HepG2 (cell line): ENCODE measurements around the gene TBX10. TPM values are rescaled to one million over a fixed set of nuclear protein-coding genes. Genes with fewer than 3 reads are reported as not detected.
A peak's percentile ranks its signal among the peaks of the same experiment; 100 is the strongest.

Source experiments
- BCL3 ChIP-seq: sonication (generic); formaldehyde crosslinking; IDR thresholded peaks from 2 replicates; pipeline ENCODE4 v1.5.1; 2020; ENCODE audit warnings: mild to moderate bottlenecking, missing genetic modification reagents, moderate library complexity
- BORCS8-MEF2B ChIP-seq: sonication (generic); formaldehyde crosslinking; IDR thresholded peaks from 2 replicates; pipeline ENCODE4 v1.8.0; 2022; ENCODE audit warnings: mild to moderate bottlenecking, missing genetic modification reagents
- GRHL1 ChIP-seq: sonication (generic); formaldehyde crosslinking; conservative IDR thresholded peaks from 2 replicates; pipeline ENCODE4 v1.8.0; 2022; ENCODE audit warnings: missing genetic modification reagents
- HMG20A ChIP-seq: IDR thresholded peaks from 2 replicates; pipeline ENCODE4 v1.6.1; 2016; ENCODE audit warnings: borderline replicate concordance
- MEIS2 ChIP-seq: sonication (generic); formaldehyde crosslinking; IDR thresholded peaks from 2 replicates; pipeline ENCODE4 v1.9.0; 2021; ENCODE audit warnings: mild to moderate bottlenecking, missing genetic modification reagents
- MXD1 ChIP-seq: sonication (generic); formaldehyde crosslinking; IDR thresholded peaks from 2 replicates; pipeline ENCODE4 v1.4.0; 2020; ENCODE audit warnings: mild to moderate bottlenecking, missing genetic modification reagents
- NFYC ChIP-seq: IDR thresholded peaks from 2 replicates; pipeline ENCODE4 v1.6.1; 2016; ENCODE audit warnings: missing genetic modification reagents, missing compliant biosample characterization
- SMAD1 ChIP-seq: sonication (generic); formaldehyde crosslinking; IDR thresholded peaks from 2 replicates; pipeline ENCODE4 v1.4.0; 2020; ENCODE audit warnings: missing genetic modification reagents, low read depth, mild to moderate bottlenecking, borderline replicate concordance
- SMAD3 ChIP-seq: sonication (generic); formaldehyde crosslinking; IDR thresholded peaks from 2 replicates; pipeline ENCODE4 v1.4.0; 2020; ENCODE audit warnings: missing genetic modification reagents
- STAT6 ChIP-seq: sonication (generic); formaldehyde crosslinking; IDR thresholded peaks from 2 replicates; pipeline ENCODE4 v1.4.0; 2020; ENCODE audit warnings: missing genetic modification reagents, mild to moderate bottlenecking, borderline replicate concordance
- THRA ChIP-seq: sonication (generic); formaldehyde crosslinking; IDR thresholded peaks from 2 replicates; pipeline ENCODE4 v1.4.0; 2020; ENCODE audit warnings: missing genetic modification reagents, borderline replicate concordance
- ZBTB38 ChIP-seq: sonication (generic); formaldehyde crosslinking; IDR thresholded peaks from 2 replicates; pipeline ENCODE4 v1.5.1; 2020; ENCODE audit warnings: mild to moderate bottlenecking, missing genetic modification reagents
- ZFP90 ChIP-seq: sonication (generic); formaldehyde crosslinking; IDR thresholded peaks from 2 replicates; pipeline ENCODE4 v1.8.0; 2022; ENCODE audit warnings: missing genetic modification reagents, mild to moderate bottlenecking, inconsistent platforms, borderline replicate concordance
- ZMYM2 ChIP-seq: sonication (generic); formaldehyde crosslinking; IDR thresholded peaks from 2 replicates; pipeline ENCODE4 v1.8.0; 2022; ENCODE audit warnings: mild to moderate bottlenecking, missing genetic modification reagents
- ZNF101 ChIP-seq: sonication (generic); formaldehyde crosslinking; IDR thresholded peaks from 2 replicates; pipeline ENCODE4 v1.4.0; 2020; ENCODE audit warnings: mild to moderate bottlenecking, low read depth, missing genetic modification reagents, borderline replicate concordance
- ZNF18 ChIP-seq: sonication (generic); formaldehyde crosslinking; IDR thresholded peaks from 2 replicates; pipeline ENCODE4 v1.8.0; 2022; ENCODE audit warnings: mild to moderate bottlenecking, missing genetic modification reagents; ENCODE audit not compliant: insufficient replicate concordance
- ZNF234 ChIP-seq: sonication (generic); formaldehyde crosslinking; conservative IDR thresholded peaks from 2 replicates; pipeline ENCODE4 v1.5.1; 2020; ENCODE audit warnings: mild to moderate bottlenecking, missing genetic modification reagents
- ZNF256 ChIP-seq: sonication (generic); formaldehyde crosslinking; conservative IDR thresholded peaks from 2 replicates; pipeline ENCODE4 v1.4.0; 2020; ENCODE audit warnings: missing genetic modification reagents
- polyA plus RNA-seq, 8 experiments: library from polyadenylated mRNA; depleted of rRNA in 3 of 8; stranded (reverse) in 7 of 8; unstranded in 1 of 8; fragments of >200 nt; fragmentation: Illumina TruSeq in 4 of 8; extraction: Trizol in 4 of 8; gene quantifications; 2 replicates each; pipeline versions ENCODE4 v1.2.1 to v1.2.3, GENCODE V29; 2011 to 2016; ENCODE audit warnings: low read depth in 4 of 8, missing spikeins in 1 of 8, mixed read lengths in 1 of 8; ENCODE audit not compliant: insufficient read depth in 1 of 8
- total RNA-seq, 5 experiments: library from RNA; depleted of rRNA; stranded (reverse); fragments of >200 nt; fragmentation: Illumina TruSeq; extraction: Trizol; gene quantifications; 2 replicates each; pipeline ENCODE4 v1.2.3, GENCODE V29; 2016; ENCODE audit warnings: low read depth in 1 of 5

Gene TBX10
- total and polyA plus RNA-seq, 2 of the 13 experiments (the other 11 are each of a cell fraction or from before 2014, with no cell fraction given), result 0.27 to 1.7 TPM

- TF ChIP-seq BCL3 (CRISPR knock-in tag) (peak; percentile 30; the same call in 1 of the 2 replicates), SMAD1 (CRISPR knock-in tag) (no peak), ZFP90 (peak; percentile 74), ZNF101 (no peak), HMG20A (CRISPR knock-in tag) (peak; percentile 16; the same call in 1 of the 2 replicates), STAT6 (CRISPR knock-in tag) (no peak), ZBTB38 (no peak), ZMYM2 (no peak), BORCS8-MEF2B (CRISPR knock-in tag) (no peak), THRA (CRISPR knock-in tag) (peak; percentile 57; the same call in 1 of the 2 replicates), MXD1 (CRISPR knock-in tag) (peak; percentile 49; the same call in 1 of the 2 replicates), GRHL1 (CRISPR knock-in tag) (no peak), ZNF18 (no peak), MEIS2 (CRISPR knock-in tag) (peak; percentile 70; the same call in 1 of the 2 replicates), ZNF256 (CRISPR knock-in tag) (no peak), ZNF234 (CRISPR knock-in tag) (no peak), SMAD3 (CRISPR knock-in tag) (peak; percentile 73; the same call in 1 of the 2 replicates), NFYC (no peak)
Measured at GRCh38 chr11:67630228-67630942, 9.2 kb downstream of the TBX10 start (continued).
